Activated gamma-delta T cell treated with Interleukin-2 at 50 U/mL for 16 hours (primary cell): ENCODE data around the gene SH3BP5.

Experiments
- DNase-seq: peaks from one replicate; pipeline ENCODE4 v3.0.0-alpha.2; 2020

Gene SH3BP5

GRCh38 chr3:15297608-15298350, 34.6 kb downstream of the SH3BP5 start:
- DNase-seq = no peak

GRCh38 chr3:15295506-15295905, 36.9 kb downstream of the SH3BP5 start:
- no peak for DNase-seq

- DNase-seq = no peak
Observed at GRCh38 chr3:15294929-15295328, 37.5 kb downstream of the SH3BP5 start.

- no peak for DNase-seq
Observed at GRCh38 chr3:15292765-15293522, 39.4 kb downstream of the SH3BP5 start.

- DNase-seq = peak; percentile 69
Observed at GRCh38 chr3:15291589-15292541, 40.5 kb downstream of the SH3BP5 start.

GRCh38 chr3:15290736-15291135, 41.6 kb downstream of the SH3BP5 start:
- no peak for DNase-seq

GRCh38 chr3:15289661-15290060, 42.7 kb downstream of the SH3BP5 start:
- no peak for DNase-seq

GRCh38 chr3:15288331-15289035, 43.9 kb downstream of the SH3BP5 start:
- no peak for DNase-seq

- DNase-seq = no peak
Observed at GRCh38 chr3:15287565-15288330, 44.6 kb downstream of the SH3BP5 start.

GRCh38 chr3:15286022-15286421, 46.4 kb downstream of the SH3BP5 start:
- DNase-seq = no peak

GRCh38 chr3:15284121-15284889, 48.1 kb downstream of the SH3BP5 start:
- no peak for DNase-seq

- no peak for DNase-seq
Observed at GRCh38 chr3:15283702-15284101, 48.7 kb downstream of the SH3BP5 start.

- DNase-seq = no peak
Observed at GRCh38 chr3:15281817-15282216, 50.6 kb downstream of the SH3BP5 start.

GRCh38 chr3:15280853-15281532, 51.4 kb downstream of the SH3BP5 start:
- DNase-seq = no peak

- no peak for DNase-seq
Observed at GRCh38 chr3:15279671-15280402, 52.5 kb downstream of the SH3BP5 start.

GRCh38 chr3:15279205-15279604, 53.2 kb downstream of the SH3BP5 start:
- no peak for DNase-seq

GRCh38 chr3:15277861-15278500, 54.4 kb downstream of the SH3BP5 start:
- DNase-seq = no peak

- no peak for DNase-seq
Observed at GRCh38 chr3:15276028-15276724, 56.2 kb downstream of the SH3BP5 start.
